Muscle of arm (tissue), 12 donors: ENCODE data around the gene KREMEN2. TPM values are rescaled to one million over a fixed set of nuclear protein-coding genes. Genes with fewer than 3 reads are reported as not detected.

Source experiments
- polyA plus RNA-seq, 12 donors: library from polyadenylated mRNA; unstranded; fragments of 120-200 nt; gene quantifications; one replicate each; pipeline ENCODE4 v1.2.1, GENCODE V29; 2013; ENCODE audit not compliant: insufficient read length in 12 of 12

KREMEN2 gene
- polyA plus RNA-seq, 12 donors, result 2.6 to 37.4 (median 5.2) TPM; not detected in 1

Other genes with a start within 250 kb of the KREMEN2 start
- gene PRSS27, start 244.1 kb upstream of the KREMEN2 start, polyA plus RNA-seq, result 1 to 10 TPM in 7 of 12 donors, under 1 TPM in 3, not detected in 2; 0.87 to 1.8 (median 1.2) TPM
- 1,000 to 10,000 TPM in 1 of 12 donors, 100 to 1,000 TPM in 11; 311 to 1,481 (median 496) TPM for gene SRRM2, start 211.6 kb upstream of the KREMEN2 start, polyA plus RNA-seq
- 100 to 1,000 TPM in 10 of 12 donors, 10 to 100 TPM in 1, not detected in 1; 77.3 to 189 (median 135) TPM for gene ELOB, start 187.0 kb upstream of the KREMEN2 start, polyA plus RNA-seq
- not detected for gene PRSS33, start 176.7 kb upstream of the KREMEN2 start, polyA plus RNA-seq
- not detected for gene PRSS41, start 165.8 kb upstream of the KREMEN2 start, polyA plus RNA-seq
- gene PRSS21, start 147.0 kb upstream of the KREMEN2 start, polyA plus RNA-seq, result under 1 TPM in 3 of 12 donors, not detected in 9; 0.18 to 0.46 (median 0.19) TPM
- under 1 TPM in 7 of 12 donors, not detected in 5; 0.23 to 0.97 (median 0.37) TPM for gene ZG16B, start 134.0 kb upstream of the KREMEN2 start, polyA plus RNA-seq
- gene PRSS22, start 106.1 kb upstream of the KREMEN2 start, polyA plus RNA-seq, result 1 to 10 TPM in 2 of 12 donors, under 1 TPM in 2, not detected in 8; 0.13 to 2.1 (median 1.3) TPM
- gene FLYWCH2, start 81.1 kb upstream of the KREMEN2 start, polyA plus RNA-seq, result 10 to 100 TPM in 11 of 12 donors, not detected in 1; 11.6 to 40.5 (median 15.6) TPM
- gene FLYWCH1, start 52.3 kb upstream of the KREMEN2 start, polyA plus RNA-seq, result 10 to 100 TPM in 11 of 12 donors, not detected in 1; 11.7 to 27.5 (median 18.3) TPM
- gene PAQR4, start 5.1 kb downstream of the KREMEN2 start, polyA plus RNA-seq, result 10 to 100 TPM in 2 of 12 donors, 1 to 10 TPM in 9, not detected in 1; 4.8 to 16.7 (median 6.4) TPM
- gene PKMYT1, start 16.2 kb downstream of the KREMEN2 start, polyA plus RNA-seq, result 10 to 100 TPM in 7 of 12 donors, 1 to 10 TPM in 4, not detected in 1; 7.3 to 22.6 (median 11.2) TPM
- gene CLDN9, start 48.6 kb downstream of the KREMEN2 start, polyA plus RNA-seq, result 1 to 10 TPM in 8 of 12 donors, under 1 TPM in 3, not detected in 1; 0.39 to 5.2 (median 2.0) TPM
- gene CLDN6, start 53.9 kb downstream of the KREMEN2 start, polyA plus RNA-seq, result 1 to 10 TPM in 3 of 12 donors, under 1 TPM in 7, not detected in 2; 0.26 to 9.1 (median 0.41) TPM
- gene TNFRSF12A, start 56.1 kb downstream of the KREMEN2 start, polyA plus RNA-seq, result 100 to 1,000 TPM in 1 of 12 donors, 10 to 100 TPM in 10, not detected in 1; 17.2 to 159 (median 35.9) TPM
- gene HCFC1R1, start 59.7 kb downstream of the KREMEN2 start, polyA plus RNA-seq, result 100 to 1,000 TPM in 7 of 12 donors, 10 to 100 TPM in 4, not detected in 1; 82.4 to 162 (median 104) TPM
- 100 to 1,000 TPM in 1 of 12 donors, 10 to 100 TPM in 11; 14.4 to 839 (median 18.9) TPM for gene THOC6, start 59.8 kb downstream of the KREMEN2 start, polyA plus RNA-seq
- gene BICDL2, start 72.7 kb downstream of the KREMEN2 start, polyA plus RNA-seq, result 1 to 10 TPM in 4 of 12 donors, not detected in 8; 1.0 to 7.7 (median 2.8) TPM
- gene MMP25, start 82.3 kb downstream of the KREMEN2 start, polyA plus RNA-seq, result 1 to 10 TPM in 10 of 12 donors, not detected in 2; 1.1 to 5.9 (median 2.0) TPM
- 100 to 1,000 TPM in 7 of 12 donors, 10 to 100 TPM in 4, not detected in 1; 34.5 to 228 (median 112) TPM for gene IL32, start 101.4 kb downstream of the KREMEN2 start, polyA plus RNA-seq
- gene ZSCAN10, start 135.0 kb downstream of the KREMEN2 start, polyA plus RNA-seq, result under 1 TPM in 8 of 12 donors, not detected in 4; 0.22 to 0.67 (median 0.31) TPM
- 10 to 100 TPM in 11 of 12 donors, not detected in 1; 10.3 to 20.5 (median 12.4) TPM for gene ZNF205, start 148.3 kb downstream of the KREMEN2 start, polyA plus RNA-seq
- gene ZNF213, start 170.8 kb downstream of the KREMEN2 start, polyA plus RNA-seq, result 10 to 100 TPM in 4 of 12 donors, 1 to 10 TPM in 7, not detected in 1; 7.3 to 13.0 (median 9.5) TPM
- not detected for gene OR1F1, start 223.9 kb downstream of the KREMEN2 start, polyA plus RNA-seq